Activated naive CD4-positive, alpha-beta T cell treated with anti-CD3 and anti-CD28 coated beads, Interleukin-2, amount 50 U/mL, for 16 hours (primary cell): Measurements from ENCODE around the gene SLC9A3.
"Not testable (repeated sequence)": the region's sequence is repeated elsewhere in the genome, so short reads cannot be mapped to it uniquely, and the experiment has no call there.

Source experiments
- DNase-seq: peaks from one replicate; pipeline ENCODE4 v3.0.0-alpha.2; 2020

SLC9A3 gene

GRCh38 chr5:486597-486996, 37.7 kb downstream of the SLC9A3 start:
- not testable (repeated sequence) for DNase-seq

- DNase-seq, result no peak
Observed at GRCh38 chr5:485946-486491, 38.2 kb downstream of the SLC9A3 start.

GRCh38 chr5:485113-485945, 38.9 kb downstream of the SLC9A3 start:
- DNase-seq, result no peak

- DNase-seq, result no peak
Observed at GRCh38 chr5:484556-484955, 39.7 kb downstream of the SLC9A3 start.

- DNase-seq, result no peak
Observed at GRCh38 chr5:483434-484140, 40.7 kb downstream of the SLC9A3 start.

GRCh38 chr5:483011-483410, 41.2 kb downstream of the SLC9A3 start:
- no peak for DNase-seq

- no peak for DNase-seq
Observed at GRCh38 chr5:482506-482905, 41.7 kb downstream of the SLC9A3 start.

- DNase-seq, result no peak
Observed at GRCh38 chr5:482021-482420, 42.2 kb downstream of the SLC9A3 start.

GRCh38 chr5:481347-481746, 42.9 kb downstream of the SLC9A3 start:
- no peak for DNase-seq

GRCh38 chr5:479566-480319, 44.5 kb downstream of the SLC9A3 start:
- DNase-seq, result no peak

GRCh38 chr5:478982-479535, 45.2 kb downstream of the SLC9A3 start:
- DNase-seq, result no peak

- no peak for DNase-seq
Observed at GRCh38 chr5:478369-478981, 45.8 kb downstream of the SLC9A3 start.

GRCh38 chr5:477871-478270, 46.4 kb downstream of the SLC9A3 start:
- DNase-seq, result no peak

- DNase-seq, result no peak
Observed at GRCh38 chr5:477247-477646, 47.0 kb downstream of the SLC9A3 start.

GRCh38 chr5:476814-477175, 47.5 kb downstream of the SLC9A3 start:
- no peak for DNase-seq

GRCh38 chr5:476102-476813, 48.0 kb downstream of the SLC9A3 start:
- no peak for DNase-seq

- DNase-seq, result no peak
Observed at GRCh38 chr5:475704-476101, 48.5 kb downstream of the SLC9A3 start.

GRCh38 chr5:474840-475661, 49.2 kb downstream of the SLC9A3 start:
- DNase-seq, result no peak

GRCh38 chr5:474232-474839, 49.9 kb downstream of the SLC9A3 start:
- DNase-seq, result peak; percentile 4

- peak; percentile 28 for DNase-seq
Observed at GRCh38 chr5:473551-474192, 50.6 kb downstream of the SLC9A3 start.
